RKO (cell line): Measurements from ENCODE around the gene RBP5.
A peak's percentile ranks its signal among the peaks of the same experiment; 100 is the strongest.

Source experiments
- DNase-seq: peaks from one replicate; pipeline ENCODE4 v3.0.0-alpha.2; 2016; ENCODE audit warnings: low spot score

RBP5 gene

DNA sequence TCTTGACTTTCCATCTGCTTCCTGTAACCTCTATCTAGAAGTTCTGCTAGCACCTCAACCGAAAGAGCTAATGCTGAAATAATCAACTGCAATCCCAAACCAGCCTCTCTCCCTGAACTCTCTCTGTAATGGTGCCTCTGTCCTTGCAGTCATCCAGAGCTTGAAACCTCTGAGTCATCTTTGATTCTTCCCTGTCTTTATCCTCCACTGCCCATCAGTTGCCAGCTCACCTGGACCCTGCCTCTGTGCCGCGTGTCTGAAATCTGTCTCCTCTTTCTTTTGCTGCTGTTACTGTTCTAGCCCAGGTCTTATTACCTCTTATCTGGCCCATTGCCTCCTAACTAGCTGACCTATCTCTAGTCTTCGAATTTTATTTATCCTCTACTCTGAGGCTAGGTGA lies 17.0 kb upstream of the RBP5 start:
- DNase-seq = no peak

DNA sequence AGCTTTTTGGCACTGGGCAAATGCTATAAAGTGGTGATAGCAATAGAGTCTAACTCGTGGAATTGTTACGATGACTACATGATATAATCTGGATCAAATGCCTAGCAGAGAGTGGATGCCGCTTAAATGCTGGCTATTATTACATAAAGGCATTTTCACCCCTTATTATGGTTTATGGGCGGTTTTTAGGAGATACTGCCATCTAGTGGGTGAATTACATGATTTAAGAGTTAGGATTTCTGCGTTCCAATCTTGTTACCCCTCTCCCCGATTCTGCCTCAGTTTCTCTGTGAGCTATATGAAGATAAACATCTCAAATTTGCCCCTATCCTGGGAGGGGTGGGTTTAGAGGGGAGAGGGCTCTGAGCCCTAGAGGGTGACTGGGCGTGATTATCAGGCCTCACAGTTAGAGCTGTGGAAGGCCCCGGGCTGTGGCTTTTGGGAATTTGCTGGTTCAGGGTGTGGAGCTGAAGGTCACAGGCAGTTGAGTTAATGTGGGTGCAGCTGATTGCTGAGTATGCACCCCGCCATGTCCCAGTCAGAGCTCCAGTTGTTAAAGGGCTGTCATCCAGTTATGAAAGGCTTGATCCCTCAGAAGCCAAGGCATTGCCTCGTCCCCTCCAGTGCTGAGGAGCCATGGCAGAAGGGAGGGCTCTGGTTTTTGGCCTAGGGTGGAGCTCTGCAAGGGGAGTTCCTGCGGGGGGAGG lies 15.9 kb upstream of the RBP5 start:
- peak; percentile 52 for DNase-seq

DNA sequence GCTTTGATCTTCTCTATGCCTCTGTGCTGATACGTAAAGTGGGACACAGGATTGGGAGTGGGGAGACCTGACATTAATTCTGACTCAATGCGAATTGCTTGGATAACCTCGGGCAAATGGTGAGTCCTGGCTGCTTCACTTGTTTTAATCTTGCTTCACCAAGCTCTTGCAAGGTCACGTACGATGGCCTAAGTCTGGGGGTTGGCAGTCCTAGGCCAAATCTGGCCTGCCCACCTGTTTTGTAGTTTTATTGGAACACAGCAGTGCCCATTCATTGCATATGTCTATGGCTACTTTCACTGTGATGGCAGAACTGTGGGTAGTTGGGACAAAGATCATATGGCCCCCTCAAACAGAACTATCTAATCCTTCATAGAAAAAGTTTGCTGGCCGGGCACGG lies 14.9 kb upstream of the RBP5 start:
- DNase-seq = no peak

DNA sequence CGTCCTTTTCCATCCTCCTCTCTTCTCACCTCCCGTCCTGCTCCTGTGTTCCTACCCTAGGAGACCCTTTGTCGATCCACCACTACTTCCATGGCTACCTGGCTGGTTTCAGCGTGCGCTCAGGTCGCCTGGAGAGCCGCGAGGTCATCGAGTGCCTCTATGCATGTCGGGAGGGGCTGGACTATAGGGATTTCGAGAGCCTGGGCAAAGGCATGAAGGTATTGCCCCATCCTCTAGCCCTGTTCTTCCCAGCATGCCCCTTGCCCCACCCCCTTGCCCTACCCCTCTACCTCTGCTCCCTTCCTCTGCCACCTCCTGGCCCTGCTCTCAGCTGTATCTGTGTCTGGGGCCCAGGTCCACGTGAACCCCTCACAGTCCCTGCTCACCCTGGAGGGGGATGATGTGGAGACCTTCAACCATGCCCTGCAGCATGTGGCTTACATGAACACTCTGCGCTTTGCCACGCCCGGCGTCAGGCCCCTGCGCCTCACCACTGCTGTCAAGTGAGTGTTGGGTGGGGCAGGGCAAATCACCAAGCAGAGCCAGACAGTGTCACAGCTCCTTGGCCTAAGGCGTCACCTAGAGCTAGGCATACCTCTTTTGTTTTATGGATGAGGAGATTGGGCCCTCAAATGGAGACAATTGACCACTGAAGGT lies 14.2 kb upstream of the RBP5 start:
- no peak for DNase-seq

DNA sequence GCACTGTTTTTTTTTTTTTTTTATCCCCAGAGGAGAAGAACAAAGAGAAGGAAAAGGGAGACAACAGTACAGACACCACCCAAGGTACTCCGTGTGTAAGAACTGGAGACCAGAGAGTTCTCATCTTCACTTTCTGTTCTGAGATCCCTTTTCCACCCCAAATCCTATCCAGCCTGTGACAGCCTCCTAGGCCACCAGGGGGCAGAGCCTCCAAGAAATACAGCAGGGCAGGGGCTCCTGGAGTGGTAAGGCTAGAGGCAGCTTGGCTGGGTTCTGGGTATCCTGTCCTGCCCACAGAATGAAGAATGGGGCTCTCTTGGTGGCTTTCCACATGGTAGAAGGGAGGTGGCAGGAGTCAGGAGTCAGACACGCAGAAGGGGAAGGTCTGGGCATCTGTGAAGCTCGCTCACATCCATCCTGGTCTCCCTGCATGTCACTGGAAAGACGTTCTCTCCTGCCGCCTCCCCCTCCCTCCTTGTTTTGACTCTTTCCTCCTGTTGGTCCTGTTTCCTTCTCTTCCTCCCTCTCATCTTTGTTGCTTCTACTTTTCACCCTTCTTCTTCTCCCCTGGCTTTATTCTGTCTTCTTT lies 13.5 kb upstream of the RBP5 start:
- DNase-seq = peak; percentile 63

DNA sequence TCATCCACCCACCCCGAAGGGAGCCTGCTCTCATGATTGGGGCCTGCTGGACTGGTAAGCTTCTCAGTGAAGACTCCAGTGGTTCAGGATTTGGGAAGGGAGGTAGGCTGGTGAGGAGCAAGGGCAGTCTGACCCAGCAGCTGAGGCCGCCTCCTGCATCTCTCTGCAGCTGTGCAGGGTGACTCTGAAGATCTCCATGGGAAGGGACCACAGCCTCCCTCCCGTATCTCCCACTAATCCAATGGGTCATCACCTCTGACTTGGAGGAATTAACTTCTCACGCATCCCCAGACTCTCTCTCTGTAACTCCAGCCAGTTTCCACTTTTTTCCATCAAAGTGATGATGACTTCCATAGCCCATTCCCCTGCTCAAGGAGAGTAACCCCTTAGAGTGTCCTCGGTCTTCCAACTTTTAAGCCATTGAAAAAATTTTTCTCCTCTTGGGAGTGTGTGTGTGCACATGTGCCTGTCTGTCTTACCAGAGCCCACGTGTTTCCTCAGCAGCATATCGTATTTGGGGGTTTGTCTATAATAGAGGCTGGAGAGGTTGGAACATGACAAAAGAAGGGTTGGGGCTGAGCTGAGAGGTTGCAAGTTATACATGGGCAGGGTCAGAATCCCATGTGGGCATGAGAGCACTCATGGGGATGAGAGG lies 12.8 kb upstream of the RBP5 start:
- DNase-seq = no peak

DNA sequence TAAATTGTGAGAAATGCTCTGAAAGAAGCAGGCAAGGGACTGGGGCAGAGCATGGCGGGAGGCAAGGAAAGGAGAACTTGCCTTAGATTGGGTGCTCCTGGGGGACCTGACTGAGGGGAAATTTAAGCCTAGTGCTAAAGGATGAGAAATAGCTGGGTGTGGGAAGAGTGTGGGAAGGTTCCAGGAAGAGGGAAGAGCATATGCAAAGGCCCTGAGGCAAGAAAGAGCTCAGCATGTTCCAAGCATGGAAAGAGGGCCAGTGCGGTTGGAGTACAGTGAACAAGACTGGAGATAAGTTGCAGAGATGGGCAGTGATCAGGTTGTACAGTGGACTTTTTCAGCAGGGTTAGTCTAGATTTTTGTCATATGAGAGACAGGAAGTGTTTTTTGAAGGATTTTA lies 10.5 kb upstream of the RBP5 start:
- DNase-seq = no peak

DNA sequence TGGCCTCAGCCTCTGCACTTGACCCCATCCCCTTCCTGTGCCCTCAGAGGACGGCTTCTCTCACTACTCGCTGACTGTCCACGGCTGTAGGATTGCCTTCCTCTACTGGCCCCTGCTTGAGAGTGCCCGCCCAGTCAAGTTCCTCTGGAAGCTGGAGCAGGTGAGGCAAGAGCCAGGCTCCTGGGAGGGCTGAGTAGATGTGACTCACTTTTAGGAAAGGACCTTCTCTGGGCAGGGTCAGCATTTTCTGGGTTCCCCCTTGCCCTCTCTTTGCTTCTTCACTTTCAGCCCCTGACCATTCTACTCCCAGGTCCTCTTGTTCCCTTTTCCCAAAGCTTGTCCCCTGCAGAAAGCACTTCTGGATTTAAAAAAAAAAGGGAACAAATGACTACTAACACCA lies 9.2 kb upstream of the RBP5 start:
- DNase-seq = no peak

DNA sequence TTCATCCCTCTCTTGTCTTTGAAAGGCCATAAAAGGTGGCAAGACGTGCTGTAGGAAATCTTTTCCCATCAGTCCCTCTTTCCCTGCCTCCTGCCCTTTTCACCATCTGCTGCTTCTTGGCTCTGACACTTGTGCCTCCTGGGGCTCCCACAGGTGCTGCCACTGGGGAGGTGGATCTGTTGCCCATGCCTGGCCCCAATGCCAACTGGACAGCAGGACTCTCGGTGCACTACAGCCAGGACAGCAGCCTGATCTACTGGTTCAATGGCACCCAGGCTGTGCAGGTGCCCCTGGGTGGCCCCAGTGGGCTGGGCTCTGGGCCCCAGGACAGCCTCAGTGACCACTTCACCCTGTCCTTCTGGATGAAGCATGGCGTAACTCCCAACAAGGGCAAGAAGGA lies 8.0 kb upstream of the RBP5 start:
- no peak for DNase-seq

- DNase-seq = no peak
Observed at GRCh38 chr12:7136071-7136470, 7.4 kb upstream of the RBP5 start.

DNA sequence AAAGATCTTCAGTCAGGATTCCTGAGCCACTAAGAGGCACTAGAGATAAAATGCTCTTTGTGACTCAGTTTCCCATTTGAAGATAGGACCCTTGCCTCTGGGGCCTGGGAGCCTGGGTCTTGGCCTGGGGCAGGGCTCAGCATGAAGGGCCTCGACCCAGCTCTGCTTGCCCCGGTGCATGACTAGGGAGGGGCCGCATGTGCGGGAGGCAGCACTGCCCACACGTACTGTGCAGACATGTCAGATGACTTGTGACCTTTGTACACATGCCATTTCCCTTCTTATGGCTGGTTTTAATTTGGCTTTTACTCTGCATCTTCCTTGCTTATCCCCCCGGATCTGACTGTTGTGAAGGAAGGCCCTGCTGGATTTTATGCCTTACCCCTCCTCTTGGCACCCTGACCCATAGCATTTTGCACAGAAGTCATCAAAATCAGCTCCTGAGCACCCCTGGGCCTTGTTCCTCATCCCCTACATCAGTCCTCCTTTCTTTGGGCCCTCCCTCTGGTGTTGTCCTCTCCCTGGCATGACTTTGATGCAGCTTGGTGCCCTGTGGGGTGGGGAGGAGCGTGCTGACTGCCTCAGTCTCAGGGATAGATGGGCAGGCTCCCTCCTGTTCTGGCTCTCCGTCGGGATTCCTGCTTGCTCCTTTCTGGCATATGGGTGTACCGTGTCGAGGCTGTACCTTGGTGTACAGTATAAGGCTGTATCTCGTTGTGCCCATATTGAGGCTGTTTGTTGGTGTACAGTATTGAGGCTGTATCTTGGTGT lies 5.9 kb upstream of the RBP5 start:
- no peak for DNase-seq

GRCh38 chr12:7131502-7131866 lies 2.8 kb upstream of the RBP5 start:
- no peak for DNase-seq

- DNase-seq = peak; percentile 61
Observed at GRCh38 chr12:7130701-7131501, 2.2 kb upstream of the RBP5 start.

GRCh38 chr12:7129872-7130691 lies 1.4 kb upstream of the RBP5 start, which contains the start of gene CLSTN3:
Gene CLSTN3, plus strand, starts transcription at chr12:7130371. Its CDS starts 278 bp downstream, at chr12:7130649.
- DNase-seq = peak; percentile 81

DNA sequence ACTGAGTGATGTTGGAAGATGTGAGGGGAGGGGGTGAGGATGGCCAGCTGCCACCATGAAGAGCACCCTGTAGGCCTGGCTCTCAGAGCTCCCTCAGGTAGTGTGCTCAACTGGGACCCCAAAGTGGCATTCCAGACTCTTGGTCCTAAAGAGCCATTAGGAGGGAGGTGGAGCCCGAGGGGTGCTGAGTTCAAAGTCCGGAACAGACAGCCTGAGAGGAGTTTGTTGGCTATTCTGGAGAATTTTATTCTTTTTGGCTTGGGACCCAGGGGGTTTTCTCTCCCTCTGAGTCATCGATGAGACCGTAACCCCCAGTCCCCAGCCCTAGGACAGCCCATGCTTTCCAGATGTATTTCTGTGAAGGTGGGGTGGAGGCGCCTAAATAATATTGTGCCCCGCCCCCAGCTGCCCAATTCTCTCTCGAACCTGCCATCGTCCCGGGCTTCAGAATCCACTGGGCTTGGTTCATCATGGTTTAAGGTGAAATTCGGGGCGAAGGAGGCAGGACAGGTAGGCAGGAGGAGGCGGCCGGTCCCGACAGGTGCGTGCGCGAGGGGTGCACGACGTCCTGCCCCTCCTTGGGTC lies 690 bp upstream of the RBP5 start:
- DNase-seq = no peak

DNA sequence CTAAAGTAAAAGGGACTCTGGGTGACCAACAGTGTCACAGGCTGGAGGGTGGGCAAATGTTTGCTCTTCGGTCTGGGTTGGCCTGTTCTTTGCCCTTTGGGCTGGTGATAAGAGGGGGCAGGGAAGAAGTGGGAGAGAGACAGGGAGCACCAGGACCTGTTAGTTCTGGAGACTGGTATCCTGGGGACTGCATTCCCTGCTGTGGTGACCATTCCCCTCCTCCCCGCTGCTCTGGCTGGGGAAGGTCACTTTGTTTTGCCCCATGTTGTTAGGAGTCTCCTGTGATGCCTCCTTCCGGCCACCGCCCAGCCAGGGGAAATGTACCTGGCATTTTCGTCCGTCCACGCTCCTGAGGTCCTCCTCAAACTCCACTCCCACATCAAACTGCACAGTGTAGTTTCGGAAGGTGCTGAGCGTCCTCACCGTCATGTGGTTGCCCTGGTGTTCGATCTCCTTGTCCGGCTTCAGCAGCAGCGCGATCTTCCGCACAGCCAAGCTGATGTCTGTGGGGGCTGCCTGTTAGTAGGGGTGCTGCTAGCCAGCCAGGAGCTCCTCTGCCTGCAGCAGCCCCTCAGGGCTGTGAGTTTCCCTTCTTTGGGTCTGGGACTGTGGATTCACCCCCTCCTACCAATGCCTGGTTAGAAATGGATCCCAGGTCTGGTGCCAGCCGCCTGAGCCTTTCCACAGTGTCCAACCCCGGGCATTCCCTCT lies 618 bp downstream of the RBP5 start:
- no peak for DNase-seq

DNA sequence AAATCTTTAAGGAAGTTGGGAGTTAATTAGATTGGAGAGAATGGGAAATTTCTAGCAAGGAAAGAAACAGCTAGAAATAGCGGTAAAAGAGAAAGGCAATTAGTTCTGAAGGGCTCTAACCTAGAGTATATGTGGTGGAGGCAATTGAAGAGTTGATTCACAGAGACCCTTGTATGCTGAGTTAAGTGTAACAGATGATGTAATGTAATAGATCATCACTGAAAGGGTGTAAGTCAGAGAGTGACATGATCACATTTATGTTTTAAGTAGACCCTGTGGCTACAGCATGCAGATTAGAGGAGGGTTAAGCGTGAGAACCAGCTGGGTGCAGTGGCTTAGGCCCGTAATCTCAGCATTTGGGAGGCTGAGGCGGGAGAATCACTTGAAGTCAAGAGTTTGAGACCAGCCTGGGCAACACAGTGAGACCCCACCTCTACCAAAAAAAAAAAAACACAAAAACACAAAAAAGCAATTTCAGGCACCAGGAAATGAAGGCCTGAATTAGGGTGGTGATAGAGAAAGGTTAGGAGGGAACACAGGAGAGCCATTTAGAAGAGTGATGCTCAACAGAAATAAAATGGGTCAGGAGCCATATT lies 3.0 kb downstream of the RBP5 start:
- DNase-seq = no peak

DNA sequence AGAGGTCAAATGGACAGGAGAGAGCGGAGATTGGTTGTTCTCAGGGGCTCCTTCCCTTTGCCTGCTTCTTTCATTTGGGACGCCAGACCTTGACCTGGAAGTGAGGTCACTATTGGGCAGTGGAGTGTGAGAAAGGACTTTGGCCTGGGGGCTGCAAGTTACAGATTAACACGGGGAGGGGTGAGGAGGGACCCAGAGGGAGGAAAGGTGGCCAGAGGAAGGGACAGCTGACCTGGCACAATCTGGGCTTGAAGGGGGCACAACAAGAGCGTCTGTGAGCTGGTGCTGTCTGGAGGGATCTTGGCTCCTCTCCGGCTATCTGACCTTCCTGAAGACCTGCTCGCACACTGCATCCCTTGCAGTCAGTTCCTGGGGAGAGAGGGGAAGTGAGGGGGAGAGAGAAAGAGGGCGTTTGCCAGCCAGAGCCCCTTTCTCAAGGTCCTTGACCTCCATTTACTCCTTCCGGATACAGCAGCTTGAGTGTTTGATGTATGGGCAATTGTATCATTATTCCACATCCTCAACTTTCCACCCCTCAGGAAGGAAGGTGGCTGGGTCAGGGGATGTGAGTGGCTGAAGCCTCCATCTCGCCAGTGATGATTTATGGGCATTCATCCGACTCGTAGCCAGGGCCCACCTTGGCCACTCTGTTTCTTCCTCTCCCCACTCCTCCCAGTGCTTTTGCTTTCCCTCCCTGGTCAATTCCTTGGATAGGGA lies 4.7 kb downstream of the RBP5 start:
- DNase-seq = no peak
